Heart left ventricle (tissue), 13 donors: ENCODE results near the gene GFRA3.

ENCODE experiments used
- CTCF ChIP-seq, 12 donors: fragments of 200-600 bp; sonication (generic) in 4 of 12; IDR thresholded peaks; one replicate each; pipeline versions ENCODE4 v1.5.0 to v1.8.0; 2018 to 2022; ENCODE audit warnings: antibody characterized with exemption in 12 of 12, mild to moderate bottlenecking in 5 of 12
- POLR2A ChIP-seq, 2 donors: fragments of 450-650 bp; IDR thresholded peaks; one replicate each; pipeline ENCODE4 v1.6.1; 2017; ENCODE audit warnings: antibody characterized with exemption in 2 of 2, mild to moderate bottlenecking in 2 of 2, moderate library complexity in 2 of 2
- donor health status: ischemic (EF 13 %, LVEDD 7.1; RV severe dilation, severe dysfunction).
- donor health status: DM: no; HTN: yes; CAD: no.
- donor health status: DM: no; HTN: no; CAD: no.
- donor health status: ischemic (EF 25% LVEDD 6.9; RV normal size, moderate dysfunction).
- donor health status: ischemic (EF 25% LVEDD 5.7; RV mildly dilated, moderate dysfunction).
- donor health status: ischemic (EF 35%, LVEDD 5.7; RV mildly dilated, moderate dysfunction).
- donor health status: nonischemic (EF 11% LVEDD 7.7; RV severe dilation, severe dysfunction).
- donor health status: DM: yes; HTN: yes; CAD: no.
- donor health status: PGD.
- donor health status: ischemic (EF 29% LVEDD 5.4; RV normal size, mild dysfunction).
- donor health status: nonischemic (EF 23%, LVEDD 6.1; RV moderate dilation, normal function).

- TF ChIP-seq POLR2A (IDR thresholded peaks at IDR 0.05) (no peak), CTCF (IDR thresholded peaks at IDR 0.05) (no peak)
Observed at GRCh38 chr5:138272681-138273080, 1.7 kb downstream of the GFRA3 start.
